ENCODE data around the gene NKAIN2.

The NKAIN2 gene

DNA sequence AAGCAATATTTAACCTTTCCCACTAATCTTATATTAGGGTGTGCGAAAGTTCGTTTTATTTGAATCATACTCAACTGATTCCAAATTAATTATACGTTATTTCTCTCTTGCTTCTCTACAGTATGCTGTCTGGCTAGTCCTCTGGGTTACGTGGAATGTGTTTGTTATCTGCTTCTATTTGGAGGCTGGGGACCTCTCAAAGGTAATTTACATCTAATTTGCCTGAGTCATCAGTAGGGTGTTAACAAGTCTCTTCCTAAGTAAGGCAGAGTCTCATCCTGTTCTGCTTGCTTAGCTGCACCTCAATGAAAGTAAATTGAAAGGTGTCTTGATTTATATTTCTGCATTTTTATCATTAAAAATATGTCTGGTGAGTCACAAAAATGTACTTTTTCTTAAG is 551.5 kb downstream of the NKAIN2 start:
- TF ChIP-seq, protein P1, sequence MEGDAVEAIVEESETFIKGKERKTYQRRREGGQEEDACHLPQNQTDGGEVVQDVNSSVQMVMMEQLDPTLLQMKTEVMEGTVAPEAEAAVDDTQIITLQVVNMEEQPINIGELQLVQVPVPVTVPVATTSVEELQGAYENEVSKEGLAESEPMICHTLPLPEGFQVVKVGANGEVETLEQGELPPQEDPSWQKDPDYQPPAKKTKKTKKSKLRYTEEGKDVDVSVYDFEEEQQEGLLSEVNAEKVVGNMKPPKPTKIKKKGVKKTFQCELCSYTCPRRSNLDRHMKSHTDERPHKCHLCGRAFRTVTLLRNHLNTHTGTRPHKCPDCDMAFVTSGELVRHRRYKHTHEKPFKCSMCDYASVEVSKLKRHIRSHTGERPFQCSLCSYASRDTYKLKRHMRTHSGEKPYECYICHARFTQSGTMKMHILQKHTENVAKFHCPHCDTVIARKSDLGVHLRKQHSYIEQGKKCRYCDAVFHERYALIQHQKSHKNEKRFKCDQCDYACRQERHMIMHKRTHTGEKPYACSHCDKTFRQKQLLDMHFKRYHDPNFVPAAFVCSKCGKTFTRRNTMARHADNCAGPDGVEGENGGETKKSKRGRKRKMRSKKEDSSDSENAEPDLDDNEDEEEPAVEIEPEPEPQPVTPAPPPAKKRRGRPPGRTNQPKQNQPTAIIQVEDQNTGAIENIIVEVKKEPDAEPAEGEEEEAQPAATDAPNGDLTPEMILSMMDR (conservative IDR thresholded peaks at IDR 0.05; ENCODE audit: low read length): no peak
- H3K4me3 ChIP-seq (ENCODE audit: low read length): no peak overlapping the region
- no peak for DNase-seq (ENCODE audit: low read depth)

DNA sequence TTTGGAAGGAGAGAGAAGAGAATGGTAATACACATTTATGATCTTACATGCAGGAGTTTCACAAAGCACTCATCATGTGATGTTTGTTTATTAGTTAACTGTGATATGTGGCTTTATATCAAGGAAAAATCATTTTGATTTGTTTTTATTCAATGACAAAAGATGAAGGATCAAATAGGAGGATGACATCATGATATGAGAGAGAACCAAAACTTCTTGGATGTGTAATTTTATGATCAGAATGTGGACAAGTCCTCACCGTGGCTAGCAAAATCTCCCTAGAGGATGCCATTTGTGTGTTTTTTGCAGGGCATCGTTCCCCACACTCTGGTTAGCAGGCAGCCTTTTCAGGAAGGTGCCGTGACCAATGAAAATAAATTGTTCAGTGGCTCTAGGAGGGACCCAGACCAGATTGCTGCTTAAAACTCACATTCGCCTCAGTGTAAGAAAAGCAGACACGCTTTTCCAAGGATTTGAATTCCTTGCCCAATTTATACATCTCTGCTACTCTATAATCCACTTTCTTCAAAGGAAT is 552.7 kb downstream of the NKAIN2 start:
- no peak overlapping the region for H3K4me3 ChIP-seq (ENCODE audit: low read length)
- no peak for DNase-seq (ENCODE audit: low read depth)
- TF ChIP-seq, protein P1 (conservative IDR thresholded peaks at IDR 0.05; ENCODE audit: low read length): no peak

DNA sequence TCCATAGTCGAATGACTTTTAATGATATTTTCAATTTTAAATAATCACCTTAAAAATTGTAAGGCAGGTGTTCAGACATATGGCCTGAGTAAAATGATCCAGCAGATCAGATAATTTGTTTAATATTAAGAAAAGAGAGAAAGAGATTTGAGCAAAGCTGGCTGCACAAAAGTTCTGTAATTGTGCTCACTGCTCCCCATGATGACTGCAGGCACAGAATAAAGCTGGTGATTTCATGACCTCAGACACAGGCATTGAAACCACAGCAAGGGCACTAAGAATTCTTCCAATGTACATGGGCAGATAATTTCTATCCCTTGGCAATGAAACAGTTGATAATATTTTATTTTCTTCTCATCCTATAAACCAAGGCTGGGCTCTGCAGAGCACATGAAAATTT is 553.1 kb downstream of the NKAIN2 start:
- H3K4me3 ChIP-seq (ENCODE audit: low read length): no peak overlapping the region
- no peak for DNase-seq (ENCODE audit: low read depth)
- TF ChIP-seq, protein P1 (conservative IDR thresholded peaks at IDR 0.05; ENCODE audit: low read length): no peak

DNA sequence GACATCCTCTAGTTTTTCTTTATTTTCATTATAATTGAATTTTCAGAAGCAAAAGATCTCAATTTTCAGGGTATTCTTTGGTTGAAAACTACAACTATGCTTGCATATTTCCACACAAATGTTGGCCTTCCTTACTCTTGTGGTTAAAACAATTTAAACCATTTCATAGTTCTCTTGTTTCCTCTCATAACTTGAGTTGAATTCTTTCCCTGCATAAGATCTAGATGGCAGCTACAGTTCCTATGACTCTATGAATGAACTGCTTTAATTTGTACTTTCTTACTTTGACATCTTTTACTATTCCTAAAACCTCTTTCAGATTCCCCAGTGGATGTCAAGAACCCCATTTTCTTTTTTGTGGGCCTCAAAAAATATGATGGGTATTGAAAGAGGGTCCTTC is 564.5 kb downstream of the NKAIN2 start:
- TF ChIP-seq, protein P1 (conservative IDR thresholded peaks at IDR 0.05; ENCODE audit: low read length): no peak
- DNase-seq (ENCODE audit: low read depth): no peak
- H3K4me3 ChIP-seq (ENCODE audit: low read length): no peak overlapping the region

DNA sequence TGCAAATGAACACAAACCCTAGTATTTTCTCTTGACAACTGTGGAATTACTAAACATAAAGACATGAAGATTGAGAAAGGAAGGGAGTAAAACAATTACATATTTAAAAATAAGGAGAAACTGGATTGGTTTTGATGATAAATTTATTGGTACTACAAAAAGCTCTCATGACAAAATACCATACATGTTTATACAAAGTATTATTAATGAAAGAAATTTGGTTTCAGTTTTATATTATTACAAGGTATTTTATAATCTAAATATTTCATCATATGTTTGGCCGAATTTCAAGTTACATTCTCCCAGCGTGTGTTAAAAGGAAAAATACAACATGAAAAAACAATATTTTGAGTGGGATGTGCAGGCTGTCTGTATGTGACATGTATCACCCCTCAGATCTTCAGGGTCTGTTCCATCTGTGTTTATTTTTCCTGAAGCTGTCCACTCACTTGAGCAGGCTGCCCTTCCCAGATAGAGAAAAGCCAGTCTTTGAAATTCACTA is 568.4 kb downstream of the NKAIN2 start:
- TF ChIP-seq, protein P1 (conservative IDR thresholded peaks at IDR 0.05; ENCODE audit: low read length): no peak
- no peak for DNase-seq (ENCODE audit: low read depth)
- H3K4me3 ChIP-seq (ENCODE audit: low read length): no peak overlapping the region

DNA sequence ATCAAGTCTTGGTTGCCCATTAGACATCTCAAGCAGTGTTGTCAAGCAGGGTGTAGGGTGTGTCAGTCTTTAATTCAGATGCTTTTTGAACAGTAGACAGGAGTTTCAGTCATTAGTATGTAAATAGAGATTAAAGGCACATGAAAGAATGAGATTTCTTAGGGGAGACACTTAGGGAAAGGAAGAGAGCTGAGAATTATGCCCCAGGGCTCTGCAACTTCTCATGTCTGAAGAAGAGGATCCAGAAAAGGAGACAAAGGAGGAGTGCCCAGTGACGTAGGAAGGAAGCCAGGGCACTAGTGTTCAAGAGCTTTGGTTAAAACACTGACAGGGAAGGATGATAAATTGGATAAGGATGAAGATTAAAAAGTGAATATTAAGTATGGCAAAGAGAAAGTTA is 569.7 kb downstream of the NKAIN2 start:
- no peak overlapping the region for H3K4me3 ChIP-seq (ENCODE audit: low read length)
- TF ChIP-seq, protein P1 (conservative IDR thresholded peaks at IDR 0.05; ENCODE audit: low read length): no peak
- no peak for DNase-seq (ENCODE audit: low read depth)

DNA sequence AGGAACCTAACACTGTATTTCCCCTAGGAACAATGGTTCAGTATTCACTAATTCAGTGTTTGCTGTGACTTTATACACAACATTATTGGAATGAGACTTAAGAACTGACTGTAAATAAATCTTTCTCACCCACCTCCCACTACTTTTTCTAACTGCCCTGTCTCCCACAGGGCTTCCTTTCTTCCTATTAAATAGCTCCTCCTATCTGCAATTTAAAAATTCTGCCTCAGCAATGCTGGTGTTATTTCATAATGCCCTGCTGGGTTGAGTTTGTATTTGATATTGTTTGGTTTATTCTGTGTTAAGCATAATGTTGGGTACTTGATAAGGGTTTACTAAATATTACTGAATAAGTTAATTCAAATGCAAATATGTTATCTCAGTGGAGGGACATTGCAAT is 585.5 kb downstream of the NKAIN2 start:
- TF ChIP-seq, protein P1 (conservative IDR thresholded peaks at IDR 0.05; ENCODE audit: low read length): no peak
- DNase-seq (ENCODE audit: low read depth): no peak
- no peak overlapping the region for H3K4me3 ChIP-seq (ENCODE audit: low read length)

Data from AG10803 (cell line).